Nephron progenitor cell (in vitro differentiated cells): ENCODE data around the gene FAM163B.

Experiments
- DNase-seq: peaks from one replicate; pipeline ENCODE4 v3.0.0; 2021
- H3K27ac Mint-ChIP-seq: 2 replicates; pipeline ENCODE4 v1.8.0; 2021; ENCODE audit warnings: mild to moderate bottlenecking, moderate library complexity, mixed read lengths
- H3K27me3 Mint-ChIP-seq: 2 replicates; pipeline ENCODE4 v1.8.0; 2021; ENCODE audit warnings: mild to moderate bottlenecking, low read depth, mixed read lengths; ENCODE audit not compliant: poor library complexity
- H3K36me3 Mint-ChIP-seq: 2 replicates; pipeline ENCODE4 v1.8.0; 2021; ENCODE audit warnings: low read depth, mixed read lengths
- H3K4me1 Mint-ChIP-seq: 2 replicates; pipeline ENCODE4 v1.8.0; 2021; ENCODE audit warnings: mixed read lengths
- H3K4me3 Mint-ChIP-seq: 2 replicates; pipeline ENCODE4 v1.8.0; 2021; ENCODE audit warnings: mild to moderate bottlenecking, moderate library complexity, mixed read lengths
- H3K9me3 Mint-ChIP-seq: 2 replicates; pipeline ENCODE4 v1.8.0; 2021; ENCODE audit warnings: mild to moderate bottlenecking, moderate library complexity, mixed read lengths
- TF ChIP-seq, protein P1 (sequence below): fragments of 200-600 bp; sonication (generic); IDR thresholded peaks from 2 replicates; pipeline ENCODE4 v1.5.0; 2021; ENCODE audit warnings: antibody characterized with exemption

Gene FAM163B

DNA sequence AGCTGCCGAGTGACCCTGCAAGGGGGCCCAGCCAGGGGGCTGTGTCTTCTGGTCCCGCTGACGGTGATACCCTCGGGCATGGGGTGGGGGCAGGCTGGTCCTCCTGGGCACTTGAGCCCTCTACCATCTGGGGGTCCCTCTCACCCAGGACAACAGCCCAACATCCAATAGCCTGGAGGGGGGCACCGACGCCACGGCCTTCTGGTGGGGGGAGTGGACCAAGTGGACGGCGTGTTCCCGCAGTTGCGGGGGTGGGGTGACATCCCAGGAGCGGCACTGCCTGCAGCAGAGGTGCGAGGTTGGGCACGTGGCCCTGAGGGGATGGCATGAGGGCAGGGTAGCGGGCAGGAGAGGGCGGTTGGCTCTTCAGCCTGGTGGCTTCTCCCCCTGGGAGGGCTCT lies 71.9 kb downstream of the FAM163B start:
- Mint-ChIP-seq H3K9me3 (no peaks in the 10 kb centered on the region), H3K4me3 (no peak overlapping the region), H3K36me3 (no peaks in the 10 kb centered on the region), H3K4me1 (peaks cover 56% of the 10 kb centered on the region), H3K27me3 (peaks cover 3% of the 10 kb centered on the region), H3K27ac (no peak overlapping the region)
- no peak for DNase-seq
- TF ChIP-seq, protein P1, sequence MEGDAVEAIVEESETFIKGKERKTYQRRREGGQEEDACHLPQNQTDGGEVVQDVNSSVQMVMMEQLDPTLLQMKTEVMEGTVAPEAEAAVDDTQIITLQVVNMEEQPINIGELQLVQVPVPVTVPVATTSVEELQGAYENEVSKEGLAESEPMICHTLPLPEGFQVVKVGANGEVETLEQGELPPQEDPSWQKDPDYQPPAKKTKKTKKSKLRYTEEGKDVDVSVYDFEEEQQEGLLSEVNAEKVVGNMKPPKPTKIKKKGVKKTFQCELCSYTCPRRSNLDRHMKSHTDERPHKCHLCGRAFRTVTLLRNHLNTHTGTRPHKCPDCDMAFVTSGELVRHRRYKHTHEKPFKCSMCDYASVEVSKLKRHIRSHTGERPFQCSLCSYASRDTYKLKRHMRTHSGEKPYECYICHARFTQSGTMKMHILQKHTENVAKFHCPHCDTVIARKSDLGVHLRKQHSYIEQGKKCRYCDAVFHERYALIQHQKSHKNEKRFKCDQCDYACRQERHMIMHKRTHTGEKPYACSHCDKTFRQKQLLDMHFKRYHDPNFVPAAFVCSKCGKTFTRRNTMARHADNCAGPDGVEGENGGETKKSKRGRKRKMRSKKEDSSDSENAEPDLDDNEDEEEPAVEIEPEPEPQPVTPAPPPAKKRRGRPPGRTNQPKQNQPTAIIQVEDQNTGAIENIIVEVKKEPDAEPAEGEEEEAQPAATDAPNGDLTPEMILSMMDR, result no peak

DNA sequence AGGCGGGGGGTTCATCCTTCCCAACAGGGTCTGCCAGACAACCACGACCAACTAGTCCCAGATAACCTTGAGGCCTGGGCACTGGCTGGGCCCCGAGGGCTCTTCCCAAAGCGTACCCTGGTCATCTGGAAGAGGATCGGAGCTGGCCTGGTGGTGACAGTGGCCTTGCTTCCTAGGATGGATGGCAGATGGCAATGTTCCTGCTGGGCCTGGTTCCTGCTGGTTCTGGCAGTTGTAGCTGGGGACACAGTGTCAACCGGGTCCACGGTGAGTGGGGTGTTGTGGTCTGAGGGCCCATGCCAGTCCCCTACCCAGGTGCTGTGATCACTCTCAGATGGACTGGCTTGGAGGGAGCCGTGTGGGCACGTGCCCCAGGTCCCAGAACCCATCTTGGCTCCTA lies 72.7 kb downstream of the FAM163B start:
- Mint-ChIP-seq H3K27ac (no peak overlapping the region), H3K27me3 (peaks cover 3% of the 10 kb centered on the region), H3K4me1 (peaks cover 61% of the 10 kb centered on the region), H3K9me3 (no peaks in the 10 kb centered on the region), H3K36me3 (no peaks in the 10 kb centered on the region), H3K4me3 (no peak overlapping the region)
- DNase-seq, result no peak
- TF ChIP-seq, protein P1, result no peak

DNA sequence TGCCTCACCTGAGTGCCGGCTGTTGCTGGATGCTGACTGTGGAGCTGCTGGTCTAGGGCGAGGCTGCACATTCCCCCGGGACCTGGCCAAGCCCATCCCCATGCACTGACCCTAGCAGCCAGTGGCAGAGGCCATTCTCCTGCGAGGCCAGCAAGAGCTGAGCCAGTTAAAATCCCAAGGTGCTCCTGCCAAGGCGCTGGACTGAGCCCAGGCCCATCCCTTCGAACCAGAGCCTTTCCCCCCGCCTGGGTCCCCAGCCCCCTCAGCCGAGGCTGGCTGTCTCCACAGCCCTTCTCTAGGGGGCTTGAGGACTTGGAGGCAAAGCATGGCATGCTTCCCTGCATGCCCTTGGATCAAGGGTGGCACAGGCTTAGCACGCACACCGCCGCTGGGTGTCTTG lies 73.1 kb downstream of the FAM163B start:
- H3K27ac Mint-ChIP-seq, result no peak overlapping the region
- no peak overlapping the region for H3K4me3 Mint-ChIP-seq
- H3K36me3 Mint-ChIP-seq, result no peaks in the 10 kb centered on the region
- H3K27me3 Mint-ChIP-seq, result peaks cover 3% of the 10 kb centered on the region
- DNase-seq, result no peak
- H3K4me1 Mint-ChIP-seq, result peaks cover 64% of the 10 kb centered on the region
- no peaks in the 10 kb centered on the region for H3K9me3 Mint-ChIP-seq
- TF ChIP-seq, protein P1, result no peak

DNA sequence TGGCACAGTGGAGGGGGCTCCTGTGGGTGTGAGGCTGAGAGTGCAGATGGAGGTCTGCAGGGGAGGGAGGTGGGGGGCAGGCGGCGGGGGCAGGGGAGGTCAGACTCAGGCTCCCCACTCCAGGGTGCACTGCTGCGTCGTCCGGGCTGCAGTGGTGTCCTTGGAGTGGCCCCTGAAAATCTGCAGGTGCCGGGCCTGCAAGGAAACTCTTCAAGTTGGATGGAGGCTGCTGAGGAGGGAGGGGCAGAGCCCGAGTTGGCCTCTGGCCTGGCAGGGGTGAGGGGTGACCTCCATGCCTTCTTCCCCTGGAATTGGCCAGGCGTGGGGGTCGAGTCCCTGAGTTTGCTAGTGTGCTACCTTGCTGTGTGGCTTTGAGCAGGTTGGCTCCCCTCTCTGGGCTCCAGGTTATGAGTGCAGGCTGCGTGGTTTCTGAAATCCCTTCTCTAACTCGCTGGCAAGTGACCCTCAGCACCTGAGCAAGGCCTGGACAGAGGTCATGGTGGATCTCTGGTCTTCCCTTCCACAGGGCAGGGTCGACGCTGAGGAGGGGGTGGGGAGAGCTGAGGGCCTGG lies 73.8 kb downstream of the FAM163B start:
- Mint-ChIP-seq H3K4me1 (peaks cover 61% of the 10 kb centered on the region), H3K9me3 (no peaks in the 10 kb centered on the region), H3K36me3 (no peaks in the 10 kb centered on the region), H3K27ac (no peak overlapping the region), H3K27me3 (peaks cover 3% of the 10 kb centered on the region), H3K4me3 (peak overlapping the region; percentile 34)
- DNase-seq, result no peak
- TF ChIP-seq, protein P1, result no peak

DNA sequence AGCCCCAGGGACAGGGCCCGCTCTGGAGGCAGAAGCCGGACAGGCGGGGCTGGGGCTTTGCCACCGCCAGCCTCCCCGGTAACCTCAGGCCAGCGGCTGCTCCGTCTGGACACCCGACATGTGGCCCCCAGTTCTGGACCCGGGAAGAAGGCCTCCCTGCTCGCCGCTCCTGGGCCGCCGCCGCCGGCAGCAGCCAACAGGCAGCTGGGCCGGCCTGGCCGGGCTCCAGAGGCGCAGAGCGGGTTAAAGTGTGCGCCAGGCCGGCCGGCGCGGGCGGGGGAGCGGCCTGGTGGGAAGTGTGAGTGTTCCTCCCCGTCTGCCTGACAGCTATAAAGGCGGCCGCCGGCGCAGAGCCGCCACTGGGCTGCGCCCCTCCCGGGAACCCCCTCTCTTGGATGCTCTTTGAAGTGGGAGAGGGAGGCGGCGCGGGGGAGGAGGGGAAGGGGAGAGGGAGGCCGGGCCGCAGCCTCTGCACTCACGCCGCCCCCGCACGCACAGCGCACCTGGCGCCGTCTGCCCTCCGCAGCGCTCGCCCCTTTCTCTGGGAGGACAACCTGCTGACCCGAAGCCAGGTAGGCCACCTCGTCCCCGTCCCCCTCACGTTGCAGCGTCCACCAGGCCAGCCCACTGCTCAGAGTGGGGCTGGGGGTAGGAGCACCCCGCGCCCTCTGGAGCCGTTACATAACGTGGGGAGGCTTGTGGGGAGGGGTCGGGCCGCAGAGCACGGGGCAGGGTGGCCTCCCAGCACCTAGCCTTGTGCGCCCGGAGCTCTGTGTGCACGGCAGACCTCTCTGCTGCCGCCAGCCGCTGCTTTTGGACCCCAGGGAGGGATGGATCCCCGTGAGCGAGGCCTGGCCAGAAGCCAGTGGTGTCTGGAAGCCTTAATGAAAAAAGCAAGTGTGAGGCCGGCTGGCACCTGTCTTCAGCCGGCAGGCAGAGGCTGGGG lies 74.6 kb downstream of the FAM163B start, which contains the start of gene ADAMTSL2:
Gene ADAMTSL2 (plus strand): TSS at position 359 of the 946 bp plus-strand sequence. CDS start 2,009 bp downstream, outside the sequence.
- TF ChIP-seq, protein P1, result no peak
- Mint-ChIP-seq H3K27me3 (peaks cover 6% of the 10 kb centered on the region), H3K4me1 (peaks cover 57% of the 10 kb centered on the region), H3K9me3 (no peaks in the 10 kb centered on the region), H3K36me3 (no peaks in the 10 kb centered on the region), H3K4me3 (peak within 1 kb of the TSS; percentile 66), H3K27ac (peak within 1 kb of the TSS; percentile 25)
- DNase-seq, result peak; percentile 84
